ENCODE data around the gene MTSS2. TPM values are rescaled to one million over a fixed set of nuclear protein-coding genes. Genes with fewer than 3 reads are reported as not detected.

Gene MTSS2
- total RNA-seq, 1 experiment from 2014 or later, result 18.7 TPM

DNA sequence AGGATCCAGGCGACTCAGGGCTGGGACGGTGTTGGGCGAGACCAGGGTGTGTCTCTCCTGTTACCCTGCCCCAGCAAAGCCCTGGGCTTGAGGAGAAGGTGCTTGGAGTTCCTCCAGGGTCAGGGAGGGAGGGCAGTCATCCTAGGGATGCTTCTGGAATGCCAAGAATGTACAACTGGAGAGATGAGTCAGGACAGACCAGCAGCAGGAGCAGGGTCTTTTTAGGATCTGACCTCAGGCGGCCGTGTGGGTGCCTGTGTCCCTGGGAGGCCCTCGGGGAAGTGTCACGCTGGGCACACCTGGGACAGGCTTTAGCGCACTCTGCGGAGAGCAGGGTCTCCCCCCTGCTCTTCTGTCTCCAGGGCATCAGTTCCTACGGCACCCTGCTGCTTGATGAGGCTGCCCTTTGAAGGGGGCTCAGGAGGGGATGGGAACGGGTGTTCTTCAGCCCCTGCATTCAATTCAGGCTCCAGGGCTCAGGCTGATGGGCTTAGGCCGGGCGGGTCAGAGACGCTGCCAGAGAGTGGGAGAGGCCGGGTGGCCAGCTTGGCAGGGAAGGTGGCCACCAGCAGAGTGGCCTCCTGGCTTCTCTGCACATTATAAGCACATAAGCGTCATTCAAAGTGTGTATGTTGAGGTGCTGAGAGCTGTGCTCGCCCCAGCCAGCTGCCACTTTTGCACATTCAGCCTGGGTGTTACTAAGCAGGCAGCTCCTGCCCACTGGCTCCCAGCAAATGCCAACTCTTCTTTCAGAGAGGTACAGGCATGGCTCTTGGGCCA, 8.4 kb upstream of the MTSS2 start:
- DNase-seq (peak; percentile 87), ATAC-seq (peak; percentile 79)
- Histone ChIP-seq H3K4me2 (ENCODE audit: low read length) (peak overlapping the region; percentile 16), H2AFZ (ENCODE audit: low read length) (no peak overlapping the region), H3K36me3 (ENCODE audit: low read depth, low read length) (no peaks in the 10 kb centered on the region), H3K79me2 (ENCODE audit: low read length) (no peaks in the 10 kb centered on the region), H3F3A (ENCODE audit: low read length, unreplicated experiment) (no peaks in the 10 kb centered on the region), H3K9me2 (replicated peaks; ENCODE audit: low read length) (no peaks in the 10 kb centered on the region), H3K4me3 (ENCODE audit: low read length) (no peak overlapping the region), H3K27ac (ENCODE audit: low read length) (peak overlapping the region; percentile 44), H4K20me1 (ENCODE audit: low read length) (no peaks in the 10 kb centered on the region), H3K9me3 (ENCODE audit: low read length) (no peaks in the 10 kb centered on the region), H3K9ac (ENCODE audit: low read length) (no peak overlapping the region), H3K4me1 (ENCODE audit: insufficient read depth, low read length) (peaks cover 41% of the 10 kb centered on the region), H3K27me3 (ENCODE audit: low read length) (no peaks in the 10 kb centered on the region)
- BruUV-seq (replicated peaks), result no TSS peak
- intact Hi-C loops (cut with micrococcal nuclease), result loop anchor here (2.0 to 10.0 kb wide), 2 partner anchors 53 to 81 kb away; no protein-coding TSS in a partner anchor
- POLR2A ChIA-PET (ENCODE audit: unreplicated experiment), result no interaction called here
- TF ChIP-seq EZH2 (IDR thresholded peaks at IDR 0.05; ENCODE audit: low read length, unreplicated experiment) (no peak), EZH2phosphoT487 (IDR thresholded peaks at IDR 0.05; ENCODE audit: borderline replicate concordance, low read length) (no peak)
- TF ChIP-seq, protein P1, sequence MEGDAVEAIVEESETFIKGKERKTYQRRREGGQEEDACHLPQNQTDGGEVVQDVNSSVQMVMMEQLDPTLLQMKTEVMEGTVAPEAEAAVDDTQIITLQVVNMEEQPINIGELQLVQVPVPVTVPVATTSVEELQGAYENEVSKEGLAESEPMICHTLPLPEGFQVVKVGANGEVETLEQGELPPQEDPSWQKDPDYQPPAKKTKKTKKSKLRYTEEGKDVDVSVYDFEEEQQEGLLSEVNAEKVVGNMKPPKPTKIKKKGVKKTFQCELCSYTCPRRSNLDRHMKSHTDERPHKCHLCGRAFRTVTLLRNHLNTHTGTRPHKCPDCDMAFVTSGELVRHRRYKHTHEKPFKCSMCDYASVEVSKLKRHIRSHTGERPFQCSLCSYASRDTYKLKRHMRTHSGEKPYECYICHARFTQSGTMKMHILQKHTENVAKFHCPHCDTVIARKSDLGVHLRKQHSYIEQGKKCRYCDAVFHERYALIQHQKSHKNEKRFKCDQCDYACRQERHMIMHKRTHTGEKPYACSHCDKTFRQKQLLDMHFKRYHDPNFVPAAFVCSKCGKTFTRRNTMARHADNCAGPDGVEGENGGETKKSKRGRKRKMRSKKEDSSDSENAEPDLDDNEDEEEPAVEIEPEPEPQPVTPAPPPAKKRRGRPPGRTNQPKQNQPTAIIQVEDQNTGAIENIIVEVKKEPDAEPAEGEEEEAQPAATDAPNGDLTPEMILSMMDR (conservative IDR thresholded peaks at IDR 0.05; ENCODE audit: low read depth, low read length), result no peak
- CTCF ChIA-PET, result no interaction called here

DNA sequence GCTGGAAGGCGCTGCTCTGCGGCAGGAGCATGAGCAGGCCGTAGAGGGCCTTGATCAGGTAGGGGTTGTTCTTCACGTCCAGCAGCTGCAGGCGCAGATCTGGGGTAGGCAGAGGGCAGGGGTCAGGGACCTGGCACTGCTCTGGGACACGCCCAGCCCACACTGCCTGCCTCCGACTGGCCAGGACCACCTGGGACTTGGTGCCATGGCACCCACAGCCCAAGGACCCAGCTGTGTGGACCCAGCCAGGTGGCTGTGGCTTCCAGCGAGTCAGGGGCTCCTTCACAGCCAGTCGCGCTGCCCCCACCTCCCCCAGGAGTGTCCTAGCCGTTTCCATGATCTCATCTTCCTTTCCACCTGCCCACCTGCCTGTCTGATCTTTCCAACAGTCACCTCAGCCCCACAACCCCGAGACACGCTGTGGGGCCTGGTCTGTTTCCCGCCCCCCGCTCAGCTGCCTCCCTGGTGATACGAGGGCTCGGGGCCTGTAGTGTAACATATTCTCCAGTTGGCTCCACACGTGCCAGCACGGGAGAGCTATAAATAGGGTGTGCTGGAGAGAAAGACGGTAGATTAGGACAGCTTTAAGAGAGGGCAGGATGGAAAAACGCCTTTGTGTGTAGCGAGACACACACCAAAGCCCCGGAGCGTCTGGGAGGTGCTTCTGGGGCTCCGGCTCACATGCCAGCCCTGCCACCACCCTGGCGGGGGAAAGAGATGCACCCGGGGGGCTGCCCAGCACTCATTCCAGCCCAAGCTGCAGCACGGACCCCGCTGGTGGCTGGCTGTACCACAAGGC, 7.2 kb upstream of the MTSS2 start:
- Histone ChIP-seq H3K36me3 (ENCODE audit: low read depth, low read length) (no peaks in the 10 kb centered on the region), H3K79me2 (ENCODE audit: low read length) (no peaks in the 10 kb centered on the region), H3K9me3 (ENCODE audit: low read length) (no peaks in the 10 kb centered on the region), H3K9me2 (replicated peaks; ENCODE audit: low read length) (no peaks in the 10 kb centered on the region), H3K27me3 (ENCODE audit: low read length) (no peaks in the 10 kb centered on the region), H4K20me1 (ENCODE audit: low read length) (no peaks in the 10 kb centered on the region), H3K4me1 (ENCODE audit: insufficient read depth, low read length) (peaks cover 41% of the 10 kb centered on the region), H3K9ac (ENCODE audit: low read length) (no peak overlapping the region), H2AFZ (ENCODE audit: low read length) (no peak overlapping the region), H3K4me3 (ENCODE audit: low read length) (no peak overlapping the region), H3K4me2 (ENCODE audit: low read length) (0 out of 2 replicates have a peak overlapping the region, but pooled peaks have one; percentile 16), H3K27ac (ENCODE audit: low read length) (peak overlapping the region; percentile 44; the same call in 1 of the 2 replicates), H3F3A (ENCODE audit: low read length, unreplicated experiment) (no peaks in the 10 kb centered on the region)
- intact Hi-C loops (cut with micrococcal nuclease), result loop anchor here (10.0 kb wide), 1 partner anchor 82 kb away; no protein-coding TSS in a partner anchor
- ATAC-seq, result no peak
- CTCF ChIA-PET, result no interaction called here
- DNase-seq, result no peak
- POLR2A ChIA-PET (ENCODE audit: unreplicated experiment), result no interaction called here
- TF ChIP-seq, protein P1 (conservative IDR thresholded peaks at IDR 0.05; ENCODE audit: low read depth, low read length), result no peak
- no peak for TF ChIP-seq EZH2phosphoT487 (IDR thresholded peaks at IDR 0.05; ENCODE audit: borderline replicate concordance, low read length)
- TF ChIP-seq EZH2 (IDR thresholded peaks at IDR 0.05; ENCODE audit: low read length, unreplicated experiment), result no peak
- BruUV-seq (replicated peaks), result no TSS peak
